ENCODE results near the gene NRP1.

NRP1 gene

DNA sequence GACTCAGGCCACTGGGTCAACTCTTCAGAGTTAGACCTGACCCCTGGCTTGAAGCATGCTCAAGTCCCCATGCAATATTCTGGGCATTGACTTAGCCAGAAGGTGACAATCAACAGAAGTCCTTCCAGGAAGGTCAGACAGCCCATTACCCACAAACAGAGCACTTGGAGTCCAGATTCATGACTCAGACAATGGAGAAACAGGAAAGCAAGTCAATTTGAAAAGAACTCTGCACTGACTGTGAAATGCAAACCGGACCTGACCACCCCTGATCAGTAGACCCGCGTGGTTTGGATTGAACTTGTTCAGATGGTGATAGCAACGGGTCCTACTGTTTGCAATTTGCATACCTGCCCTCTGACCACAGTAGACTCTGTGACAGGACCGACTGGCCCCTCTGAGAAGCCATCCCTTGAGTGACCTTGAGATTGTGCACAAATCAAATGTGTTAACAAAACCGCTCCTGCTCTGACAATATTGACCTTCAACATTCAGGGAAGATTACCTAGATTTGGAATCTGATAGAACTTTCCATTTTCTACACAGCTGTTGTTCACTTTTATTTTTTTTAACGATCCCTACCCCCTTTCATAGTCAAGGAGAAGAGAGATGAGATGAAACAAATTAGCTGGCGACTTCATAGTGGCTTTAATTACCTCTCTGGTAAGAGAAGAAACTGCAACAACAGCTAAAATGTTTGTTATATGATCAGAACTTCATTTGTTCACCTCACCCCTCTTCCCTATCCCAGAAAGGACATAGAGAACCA lies 138.7 kb downstream of the NRP1 start:
- no peak for DNase-seq (ENCODE audit: low read depth, low spot score)
- POLR2A ChIA-PET: interaction anchor here (0.6 kb wide), 1 partner anchor 220 kb away, joined by 3 read pairs; no protein-coding TSS in a partner anchor
- TF ChIP-seq, protein P1, sequence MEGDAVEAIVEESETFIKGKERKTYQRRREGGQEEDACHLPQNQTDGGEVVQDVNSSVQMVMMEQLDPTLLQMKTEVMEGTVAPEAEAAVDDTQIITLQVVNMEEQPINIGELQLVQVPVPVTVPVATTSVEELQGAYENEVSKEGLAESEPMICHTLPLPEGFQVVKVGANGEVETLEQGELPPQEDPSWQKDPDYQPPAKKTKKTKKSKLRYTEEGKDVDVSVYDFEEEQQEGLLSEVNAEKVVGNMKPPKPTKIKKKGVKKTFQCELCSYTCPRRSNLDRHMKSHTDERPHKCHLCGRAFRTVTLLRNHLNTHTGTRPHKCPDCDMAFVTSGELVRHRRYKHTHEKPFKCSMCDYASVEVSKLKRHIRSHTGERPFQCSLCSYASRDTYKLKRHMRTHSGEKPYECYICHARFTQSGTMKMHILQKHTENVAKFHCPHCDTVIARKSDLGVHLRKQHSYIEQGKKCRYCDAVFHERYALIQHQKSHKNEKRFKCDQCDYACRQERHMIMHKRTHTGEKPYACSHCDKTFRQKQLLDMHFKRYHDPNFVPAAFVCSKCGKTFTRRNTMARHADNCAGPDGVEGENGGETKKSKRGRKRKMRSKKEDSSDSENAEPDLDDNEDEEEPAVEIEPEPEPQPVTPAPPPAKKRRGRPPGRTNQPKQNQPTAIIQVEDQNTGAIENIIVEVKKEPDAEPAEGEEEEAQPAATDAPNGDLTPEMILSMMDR (IDR thresholded peaks at IDR 0.05; ENCODE audit: insufficient read depth, low read length, missing control alignments): no peak
- no peak overlapping the region for H3K4me3 ChIP-seq (ENCODE audit: low read depth, low read length)
- CTCF ChIA-PET: interaction anchor here (0.9 to 1.2 kb wide), 3 partner anchors 133 to 186 kb away, joined by 3 to 5 read pairs (median 4); no protein-coding TSS in a partner anchor

DNA sequence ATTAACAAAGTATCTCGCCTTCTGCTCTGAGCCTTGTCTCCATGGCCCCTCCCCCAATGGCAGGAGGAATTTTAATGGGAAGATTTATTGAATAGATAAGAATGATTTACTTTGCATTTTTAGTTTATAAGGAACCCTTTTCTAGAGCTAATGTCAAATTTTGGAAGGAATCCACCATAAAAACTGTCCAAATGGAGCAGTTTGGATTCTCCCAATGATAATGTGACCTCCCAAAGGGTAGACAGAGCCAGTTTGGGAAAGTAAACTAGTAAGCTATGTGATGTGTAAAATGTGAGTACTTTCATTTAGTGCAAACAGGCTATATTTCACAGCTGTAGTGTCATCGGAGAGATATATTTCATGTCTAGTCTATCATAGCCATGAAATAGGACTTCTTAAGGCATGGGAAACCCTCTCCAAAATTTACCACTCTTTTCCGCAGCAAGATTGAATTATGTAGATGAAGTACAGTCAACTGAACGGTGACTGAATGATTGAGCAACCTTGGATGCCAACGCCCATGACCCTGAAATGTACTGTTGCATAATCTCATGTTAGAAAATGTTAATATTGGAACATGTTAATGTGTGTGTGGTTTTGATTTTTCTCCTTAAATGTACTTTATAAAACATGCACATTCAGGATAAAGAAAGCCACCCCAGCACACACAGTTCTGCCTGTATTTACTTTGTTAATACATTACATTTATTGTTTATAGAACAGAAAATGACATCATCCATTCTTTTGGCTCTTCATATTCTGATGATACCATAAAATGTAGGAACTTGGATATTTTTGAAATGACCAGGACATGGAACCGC lies 140.6 kb downstream of the NRP1 start:
- TF ChIP-seq, protein P1 (IDR thresholded peaks at IDR 0.05; ENCODE audit: insufficient read depth, low read length, missing control alignments): no peak
- CTCF ChIA-PET: interaction anchor here (0.7 to 3.7 kb wide), 61 partner anchors 8 to 1444 kb away, joined by 3 to 39 read pairs (median 5); partner anchors contain the start of gene NRP1
- POLR2A ChIA-PET: no interaction called here
- no peak for DNase-seq (ENCODE audit: low read depth, low spot score)
- H3K4me3 ChIP-seq (ENCODE audit: low read depth, low read length): no peak overlapping the region

GRCh38 chr10:33193057-33193700 lies 141.3 kb downstream of the NRP1 start:
- H3K4me3 ChIP-seq (ENCODE audit: low read depth, low read length): no peak overlapping the region
- TF ChIP-seq, protein P1 (IDR thresholded peaks at IDR 0.05; ENCODE audit: insufficient read depth, low read length, missing control alignments): peak; percentile 73
- no peak for DNase-seq (ENCODE audit: low read depth, low spot score)
- POLR2A ChIA-PET: interaction anchor here (0.7 kb wide), 1 partner anchor 71 kb away, joined by 4 read pairs; no protein-coding TSS in a partner anchor
- CTCF ChIA-PET: interaction anchor here (0.7 to 3.7 kb wide), 69 partner anchors 9 to 1445 kb away, joined by 3 to 39 read pairs (median 4); partner anchors contain the start of gene NRP1

GRCh38 chr10:33192190-33192589 lies 142.3 kb downstream of the NRP1 start:
- CTCF ChIA-PET: interaction anchor here (1.2 to 3.7 kb wide), 12 partner anchors 9 to 1446 kb away, joined by 3 to 39 read pairs (median 19); no protein-coding TSS in a partner anchor
- POLR2A ChIA-PET: no interaction called here
- DNase-seq (ENCODE audit: low read depth, low spot score): no peak
- no peak overlapping the region for H3K4me3 ChIP-seq (ENCODE audit: low read depth, low read length)
- TF ChIP-seq, protein P1 (IDR thresholded peaks at IDR 0.05; ENCODE audit: insufficient read depth, low read length, missing control alignments): no peak

DNA sequence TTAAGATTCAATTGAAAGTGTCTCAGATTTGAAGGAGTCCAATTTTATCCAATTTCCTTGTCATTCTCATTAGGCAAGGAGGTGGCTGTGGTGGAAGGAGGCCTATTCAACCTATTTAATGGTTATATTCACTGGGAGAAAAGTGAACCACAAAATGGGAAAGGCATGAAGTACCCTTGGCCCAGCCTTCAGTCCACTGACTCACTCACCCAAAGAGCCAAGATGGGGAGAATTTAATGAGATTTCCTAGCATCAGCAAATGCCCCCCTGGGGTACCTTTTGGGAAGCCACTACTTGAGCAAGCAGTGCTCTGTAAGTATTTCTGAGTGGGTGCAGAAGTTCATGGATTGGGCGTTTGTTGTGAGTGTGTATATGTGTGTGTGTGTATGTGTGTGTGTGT lies 144.1 kb downstream of the NRP1 start:
- POLR2A ChIA-PET: interaction anchor here (1.2 kb wide), 1 partner anchor 60 kb away, joined by 3 read pairs; no protein-coding TSS in a partner anchor
- no peak overlapping the region for H3K4me3 ChIP-seq (ENCODE audit: low read depth, low read length)
- DNase-seq (ENCODE audit: low read depth, low spot score): no peak
- TF ChIP-seq, protein P1 (IDR thresholded peaks at IDR 0.05; ENCODE audit: insufficient read depth, low read length, missing control alignments): no peak
- CTCF ChIA-PET: interaction anchor here (0.7 to 3.7 kb wide), 2 partner anchors 12 to 138 kb away, joined by 3 to 24 read pairs; no protein-coding TSS in a partner anchor
